Measurements from ENCODE around the gene KPNA3. TPM values are rescaled to one million over a fixed set of nuclear protein-coding genes. Genes with fewer than 3 reads are reported as not detected.
"Not testable (repeated sequence)": the region's sequence is repeated elsewhere in the genome, so short reads cannot be mapped to it uniquely, and the experiment has no call there.

Gene KPNA3
- polyA plus RNA-seq, 1 donor from 2014 or later = 18.5 TPM

- H3K27ac Mint-ChIP-seq = no peak overlapping the region
- H3K27me3 Mint-ChIP-seq = no peaks in the 10 kb centered on the region
- peaks cover 8% of the 10 kb centered on the region for H3K36me3 Mint-ChIP-seq
- peaks cover 13 to 15% (median 13%) of the 10 kb centered on the region in 3 donors for H3K4me1 Mint-ChIP-seq
- no peaks in the 10 kb centered on the region for H3K9me3 Mint-ChIP-seq
- no peak overlapping the region for H3K4me3 Mint-ChIP-seq
These were observed 46.4 kb downstream of the KPNA3 start for GRCh38 chr13:49746111-49746510.

DNA sequence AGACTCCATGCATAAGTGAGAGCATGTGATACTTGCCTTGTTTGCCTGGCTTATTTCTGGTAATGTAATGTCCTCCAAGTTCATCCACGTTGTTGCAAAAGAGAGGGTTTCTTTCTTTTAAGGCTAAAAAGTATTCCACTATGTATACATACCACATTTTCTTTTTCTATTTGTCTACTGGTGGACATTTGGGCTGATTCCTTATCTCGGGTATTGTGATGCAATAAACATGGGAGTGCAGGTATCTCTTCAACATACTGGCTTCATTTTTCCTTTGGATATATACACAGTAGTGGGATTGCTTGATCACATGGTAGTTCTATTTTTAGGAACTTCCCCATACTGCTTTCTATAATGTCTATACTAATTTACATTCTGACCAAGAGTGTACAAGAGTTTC lies 51.6 kb downstream of the KPNA3 start:
- peak overlapping the region in 1 of 4 donors; percentile 14 for H3K4me3 Mint-ChIP-seq
- peaks cover 15% of the 10 kb centered on the region for H3K36me3 Mint-ChIP-seq

DNA sequence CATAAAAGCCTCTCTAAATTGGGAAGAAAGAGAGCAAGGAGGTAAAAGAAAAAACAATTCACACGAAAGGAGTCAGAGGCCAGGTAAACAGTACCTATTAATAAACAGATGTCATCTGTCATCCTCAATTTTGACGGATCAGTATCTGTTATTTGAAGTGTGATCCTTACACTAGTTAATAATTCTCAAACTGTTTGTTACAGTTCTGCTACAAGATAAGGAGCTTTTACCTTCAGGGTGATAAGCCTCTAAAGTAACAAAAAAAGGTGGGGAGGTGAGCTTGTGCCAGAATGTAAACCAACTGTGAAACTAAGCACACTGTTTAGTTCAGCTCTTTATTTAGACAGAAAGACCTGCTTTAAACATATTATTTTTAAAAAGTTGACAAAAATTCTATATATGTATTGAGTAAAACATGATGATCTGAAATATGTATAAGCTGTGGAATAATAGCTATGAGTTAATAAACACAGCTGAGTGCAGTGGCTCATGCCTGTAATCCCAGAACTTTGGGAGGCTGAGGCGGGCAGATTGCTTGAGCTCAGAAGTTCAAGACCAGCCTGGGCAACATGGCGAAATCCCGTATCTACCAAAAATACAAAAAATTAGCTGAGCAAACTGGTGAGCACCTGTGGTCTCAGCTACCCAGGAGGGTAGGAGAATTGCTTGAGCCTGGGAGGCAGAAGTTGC lies 52.8 kb downstream of the KPNA3 start:
- peaks cover 15% of the 10 kb centered on the region for H3K36me3 Mint-ChIP-seq
- no peaks in the 10 kb centered on the region for H3K9me3 Mint-ChIP-seq
- no peaks in the 10 kb centered on the region for H3K27me3 Mint-ChIP-seq
- no peak overlapping the region for H3K4me3 Mint-ChIP-seq
- peak overlapping the region in 1 of 3 donors; percentile 81 for H3K27ac Mint-ChIP-seq
- peaks cover 0 to 7% (median 3%) of the 10 kb centered on the region in 3 donors for H3K4me1 Mint-ChIP-seq

More for the DNA sequence above, 51.6 kb downstream of the KPNA3 start:
- H3K27ac Mint-ChIP-seq = peak overlapping the region in 1 of 3 donors; percentile 1
- H3K4me1 Mint-ChIP-seq = peaks cover 0 to 7% (median 3%) of the 10 kb centered on the region in 3 donors
- H3K27me3 Mint-ChIP-seq = no peaks in the 10 kb centered on the region
- no peaks in the 10 kb centered on the region for H3K9me3 Mint-ChIP-seq

GRCh38 chr13:49733181-49733951 lies 59.1 kb downstream of the KPNA3 start:
- H3K9me3 Mint-ChIP-seq = no peaks in the 10 kb centered on the region
- no peaks in the 10 kb centered on the region for H3K4me1 Mint-ChIP-seq
- H3K27me3 Mint-ChIP-seq = no peaks in the 10 kb centered on the region
- no peak overlapping the region for H3K4me3 Mint-ChIP-seq
- no peak overlapping the region for H3K27ac Mint-ChIP-seq
- H3K36me3 Mint-ChIP-seq = peaks cover 6% of the 10 kb centered on the region

- H3K4me1 Mint-ChIP-seq = no peaks in the 10 kb centered on the region
- H3K9me3 Mint-ChIP-seq = peaks cover 0 to 2% (median 0%) of the 10 kb centered on the region in 3 donors
- H3K27ac Mint-ChIP-seq = no peak overlapping the region
- H3K36me3 Mint-ChIP-seq = peaks cover 9% of the 10 kb centered on the region
- no peaks in the 10 kb centered on the region for H3K27me3 Mint-ChIP-seq
- H3K4me3 Mint-ChIP-seq = no peak overlapping the region
These were observed 60.7 kb downstream of the KPNA3 start for GRCh38 chr13:49731766-49732165.

DNA sequence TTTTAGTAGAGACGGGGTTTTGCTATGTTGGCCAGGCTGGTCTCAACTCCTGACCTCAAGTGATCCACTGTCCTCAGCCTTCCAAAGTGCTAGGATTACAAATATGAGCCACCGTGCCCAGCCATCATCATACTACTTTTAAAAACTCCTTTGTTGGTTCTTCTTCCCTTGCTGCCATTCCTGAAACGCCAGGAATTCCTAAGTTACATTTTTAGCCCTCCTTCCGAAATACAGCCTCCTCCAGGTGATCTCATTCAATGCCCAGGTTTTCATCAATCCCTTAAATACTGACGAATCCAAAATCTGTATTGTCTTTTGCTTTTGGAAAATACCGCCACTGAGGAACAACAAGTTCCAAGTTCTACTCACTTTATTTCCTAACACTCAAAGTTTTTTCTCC lies 75.9 kb downstream of the KPNA3 start:
- Mint-ChIP-seq H3K27ac (no peak overlapping the region), H3K9me3 (peaks cover 7 to 21% (median 10%) of the 10 kb centered on the region in 3 donors), H3K4me1 (no peaks in the 10 kb centered on the region), H3K4me3 (no peak overlapping the region), H3K36me3 (peaks cover 36% of the 10 kb centered on the region), H3K27me3 (no peaks in the 10 kb centered on the region)

GRCh38 chr13:49714757-49715156 lies 77.7 kb downstream of the KPNA3 start:
- H3K9me3 Mint-ChIP-seq = peaks cover 7 to 21% (median 10%) of the 10 kb centered on the region in 3 donors
- no peak overlapping the region for H3K4me3 Mint-ChIP-seq
- no peak overlapping the region for H3K27ac Mint-ChIP-seq
- peaks cover 36% of the 10 kb centered on the region for H3K36me3 Mint-ChIP-seq
- H3K4me1 Mint-ChIP-seq = no peaks in the 10 kb centered on the region
- H3K27me3 Mint-ChIP-seq = no peaks in the 10 kb centered on the region

GRCh38 chr13:49711218-49711863 lies 81.1 kb downstream of the KPNA3 start:
- Mint-ChIP-seq H3K36me3 (peaks cover 21% of the 10 kb centered on the region), H3K4me1 (no peaks in the 10 kb centered on the region), H3K9me3 (peaks cover 0 to 9% (median 7%) of the 10 kb centered on the region in 3 donors), H3K4me3 (no peak overlapping the region), H3K27me3 (no peaks in the 10 kb centered on the region), H3K27ac (no peak overlapping the region)

DNA sequence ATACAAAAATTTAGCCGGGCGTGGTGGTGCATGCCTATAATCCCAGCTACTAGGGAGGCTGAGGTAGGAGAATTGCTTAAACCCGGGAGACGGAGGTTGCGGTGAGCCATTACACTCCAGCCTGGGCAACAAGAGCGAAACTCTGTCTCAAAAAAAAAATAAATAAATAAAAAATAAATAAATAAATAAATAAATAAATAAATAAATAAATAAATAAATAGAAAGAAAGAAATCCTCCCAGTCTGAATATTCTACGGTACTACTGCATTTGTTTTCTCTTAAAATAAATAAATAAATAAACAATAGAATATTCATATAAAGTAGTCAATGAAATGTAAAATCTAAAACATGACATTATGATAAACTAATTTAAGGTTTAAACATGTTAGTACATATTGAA lies 88.2 kb downstream of the KPNA3 start:
- H3K9me3 Mint-ChIP-seq, H3K27ac Mint-ChIP-seq, H3K36me3 Mint-ChIP-seq, H3K4me1 Mint-ChIP-seq, H3K27me3 Mint-ChIP-seq, H3K4me3 Mint-ChIP-seq: not testable (repeated sequence)

DNA sequence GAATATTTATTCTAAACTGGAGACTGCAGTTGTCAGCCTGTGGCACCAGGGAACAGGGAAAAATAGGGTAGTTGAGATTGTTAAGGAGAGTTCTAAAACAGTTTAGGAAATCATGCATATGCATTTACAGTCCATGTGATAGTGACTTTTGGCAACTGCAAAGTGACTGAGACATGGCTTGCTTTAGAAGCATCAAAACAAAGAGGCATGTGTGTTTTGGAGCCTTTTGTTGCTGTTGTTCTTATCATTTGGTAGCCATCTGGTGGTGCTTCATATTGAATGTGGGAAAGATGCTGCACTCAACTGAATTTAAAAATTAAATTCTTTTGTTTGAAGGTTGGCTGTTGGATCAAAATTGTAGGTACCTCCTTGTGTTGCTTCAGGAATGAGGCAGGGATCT lies 91.0 kb downstream of the KPNA3 start:
- Mint-ChIP-seq H3K27ac (no peak overlapping the region), H3K4me1 (no peaks in the 10 kb centered on the region), H3K9me3 (no peaks in the 10 kb centered on the region), H3K36me3 (peaks cover 3% of the 10 kb centered on the region), H3K27me3 (no peaks in the 10 kb centered on the region), H3K4me3 (no peak overlapping the region)

- Mint-ChIP-seq H3K9me3 (no peaks in the 10 kb centered on the region), H3K27me3 (no peaks in the 10 kb centered on the region), H3K4me1 (peaks cover 0 to 13% (median 0%) of the 10 kb centered on the region in 3 donors), H3K4me3 (no peak overlapping the region), H3K36me3 (peaks cover 1% of the 10 kb centered on the region), H3K27ac (no peak overlapping the region)
These were observed 95.0 kb downstream of the KPNA3 start for GRCh38 chr13:49697468-49697867.

- H3K36me3 Mint-ChIP-seq = no peaks in the 10 kb centered on the region
- no peaks in the 10 kb centered on the region for H3K27me3 Mint-ChIP-seq
- H3K4me1 Mint-ChIP-seq = peaks cover 13 to 26% (median 14%) of the 10 kb centered on the region in 3 donors
- H3K27ac Mint-ChIP-seq = no peak overlapping the region
- H3K9me3 Mint-ChIP-seq = no peaks in the 10 kb centered on the region
- peak overlapping the region in 1 of 4 donors; percentile 91 for H3K4me3 Mint-ChIP-seq
These were observed 98.0 kb downstream of the KPNA3 start for GRCh38 chr13:49694446-49694845.

DNA sequence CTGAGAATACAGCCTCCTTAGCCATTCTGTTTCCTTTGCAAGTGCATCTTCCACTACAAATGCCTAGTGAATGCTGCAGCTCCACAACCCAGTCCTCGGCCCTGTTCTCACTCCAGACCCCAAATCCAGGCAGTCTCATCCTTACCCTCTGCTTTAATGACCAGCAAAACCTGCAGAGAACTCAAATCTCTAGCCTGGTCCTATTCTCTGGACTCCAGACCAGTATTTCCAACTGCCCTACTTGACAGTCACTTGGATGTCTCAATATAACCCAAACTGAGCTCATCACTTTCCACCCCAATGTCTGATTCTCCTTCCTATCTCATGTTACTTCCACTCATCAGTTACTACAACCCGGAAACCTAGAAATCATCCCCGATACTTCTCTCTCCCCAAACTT lies 98.6 kb downstream of the KPNA3 start:
- no peaks in the 10 kb centered on the region for H3K27me3 Mint-ChIP-seq
- H3K9me3 Mint-ChIP-seq = no peaks in the 10 kb centered on the region
- no peak overlapping the region for H3K27ac Mint-ChIP-seq
- peak overlapping the region in 1 of 4 donors; percentile 91 for H3K4me3 Mint-ChIP-seq
- H3K36me3 Mint-ChIP-seq = no peaks in the 10 kb centered on the region
- peaks cover 14 to 26% (median 14%) of the 10 kb centered on the region in 3 donors for H3K4me1 Mint-ChIP-seq

GRCh38 chr13:49693191-49693733 lies 99.2 kb downstream of the KPNA3 start:
- Mint-ChIP-seq H3K4me1 (peaks cover 14 to 26% (median 14%) of the 10 kb centered on the region in 3 donors), H3K4me3 (peak overlapping the region in 2 of 4 donors; percentile 34 to 91), H3K27me3 (no peaks in the 10 kb centered on the region), H3K36me3 (no peaks in the 10 kb centered on the region), H3K9me3 (no peaks in the 10 kb centered on the region), H3K27ac (no peak overlapping the region)

Data from IgD-negative memory B cell (primary cell).